HG03045 (cell line): ENCODE results near the gene FGFR3.

Experiments used
- ATAC-seq: cut with Tn5 transposase; IDR thresholded peaks from one replicate; pipeline ENCODE4 v1.9.1; 2021; ENCODE audit warnings: mild to moderate bottlenecking, moderate library complexity; ENCODE audit not compliant: unreplicated experiment

The FGFR3 gene

GRCh38 chr4:1801286-1801958 lies 8.3 kb downstream of the FGFR3 start:
- ATAC-seq = no peak

- no peak for ATAC-seq
These were observed 9.1 kb downstream of the FGFR3 start for GRCh38 chr4:1802151-1802715.

GRCh38 chr4:1802720-1803522 lies 9.8 kb downstream of the FGFR3 start:
- ATAC-seq = no peak

GRCh38 chr4:1803523-1804423 lies 10.7 kb downstream of the FGFR3 start:
- no peak for ATAC-seq

GRCh38 chr4:1804638-1805492 lies 11.8 kb downstream of the FGFR3 start:
- no peak for ATAC-seq

- no peak for ATAC-seq
These were observed 12.6 kb downstream of the FGFR3 start for GRCh38 chr4:1805493-1806222.

- ATAC-seq = no peak
These were observed 13.1 kb downstream of the FGFR3 start for GRCh38 chr4:1806223-1806564.

GRCh38 chr4:1806596-1807331 lies 13.7 kb downstream of the FGFR3 start:
- no peak for ATAC-seq

- ATAC-seq = no peak
These were observed 14.3 kb downstream of the FGFR3 start for GRCh38 chr4:1807332-1807777.

- ATAC-seq = no peak
These were observed 15.3 kb downstream of the FGFR3 start for GRCh38 chr4:1808396-1808795.

GRCh38 chr4:1808851-1809753 lies 16.0 kb downstream of the FGFR3 start:
- ATAC-seq = no peak

- no peak for ATAC-seq
These were observed 16.8 kb downstream of the FGFR3 start for GRCh38 chr4:1809754-1810502.

- ATAC-seq = no peak
These were observed 17.7 kb downstream of the FGFR3 start for GRCh38 chr4:1810765-1811164.

GRCh38 chr4:1812720-1813119 lies 19.6 kb downstream of the FGFR3 start:
- ATAC-seq = no peak

- no peak for ATAC-seq
These were observed 20.1 kb downstream of the FGFR3 start for GRCh38 chr4:1813231-1813630.

GRCh38 chr4:1813915-1814314 lies 20.8 kb downstream of the FGFR3 start:
- no peak for ATAC-seq

- ATAC-seq = no peak
These were observed 21.4 kb downstream of the FGFR3 start for GRCh38 chr4:1814453-1814852.
